ELR (cell line): ENCODE results near the gene LPGAT1.

ENCODE experiments used
- DNase-seq: peaks from one replicate; pipeline ENCODE4 v3.0.0-alpha.2; 2015; ENCODE audit warnings: low read depth

The LPGAT1 gene

GRCh38 chr1:211762206-211762605 lies 68.4 kb downstream of the LPGAT1 start:
- no peak for DNase-seq

GRCh38 chr1:211761400-211761799 lies 69.2 kb downstream of the LPGAT1 start:
- DNase-seq, result no peak

GRCh38 chr1:211756471-211757020 lies 74.0 kb downstream of the LPGAT1 start:
- DNase-seq, result no peak

GRCh38 chr1:211753649-211754251 lies 76.8 kb downstream of the LPGAT1 start:
- DNase-seq, result no peak

GRCh38 chr1:211752951-211753486 lies 77.5 kb downstream of the LPGAT1 start:
- no peak for DNase-seq

- no peak for DNase-seq
These were observed 78.2 kb downstream of the LPGAT1 start for GRCh38 chr1:211752317-211752716.

GRCh38 chr1:211751438-211751837 lies 79.1 kb downstream of the LPGAT1 start:
- no peak for DNase-seq

- DNase-seq, result no peak
These were observed 80.0 kb downstream of the LPGAT1 start for GRCh38 chr1:211750599-211750998.

GRCh38 chr1:211749251-211749650 lies 81.3 kb downstream of the LPGAT1 start:
- DNase-seq, result no peak

- DNase-seq, result no peak
These were observed 81.8 kb downstream of the LPGAT1 start for GRCh38 chr1:211748810-211749209.

- DNase-seq, result no peak
These were observed 87.6 kb downstream of the LPGAT1 start for GRCh38 chr1:211742889-211743529.

- no peak for DNase-seq
These were observed 88.3 kb downstream of the LPGAT1 start for GRCh38 chr1:211742272-211742671.

GRCh38 chr1:211741788-211742187 lies 88.8 kb downstream of the LPGAT1 start:
- DNase-seq, result no peak

- no peak for DNase-seq
These were observed 89.4 kb downstream of the LPGAT1 start for GRCh38 chr1:211741116-211741515.

- no peak for DNase-seq
These were observed 90.7 kb downstream of the LPGAT1 start for GRCh38 chr1:211739671-211740411.

GRCh38 chr1:211738691-211739301 lies 91.8 kb downstream of the LPGAT1 start:
- DNase-seq, result no peak

GRCh38 chr1:211738096-211738690 lies 92.4 kb downstream of the LPGAT1 start:
- no peak for DNase-seq

GRCh38 chr1:211737115-211738035 lies 93.2 kb downstream of the LPGAT1 start:
- no peak for DNase-seq

GRCh38 chr1:211736351-211736915 lies 94.1 kb downstream of the LPGAT1 start:
- DNase-seq, result no peak
